Muscle of leg (tissue), 11 donors: ENCODE measurements around the gene ITGA5. TPM values are rescaled to one million over a fixed set of nuclear protein-coding genes. Genes with fewer than 3 reads are reported as not detected.

Experiments used
- DNase-seq: peaks from one replicate; pipeline ENCODE4 v3.0.0; 2013
- H3K27ac ChIP-seq: one replicate; pipeline ENCODE4 v1.5.1; 2013; ENCODE audit warnings: mild to moderate bottlenecking, low read length, control low read depth
- H3K27me3 ChIP-seq: one replicate; pipeline ENCODE4 v1.6.1; 2013; ENCODE audit warnings: low read length; ENCODE audit not compliant: control insufficient read depth, insufficient read depth
- H3K36me3 ChIP-seq: one replicate; pipeline ENCODE4 v1.6.1; 2013; ENCODE audit warnings: low read length; ENCODE audit not compliant: control insufficient read depth, insufficient read depth
- H3K4me1 ChIP-seq: one replicate; pipeline ENCODE4 v1.6.1; 2013; ENCODE audit warnings: low read length; ENCODE audit not compliant: control insufficient read depth, insufficient read depth
- H3K4me3 ChIP-seq: one replicate; pipeline ENCODE4 v1.5.1; 2013; ENCODE audit warnings: low read length, control low read depth
- H3K9me3 ChIP-seq: replicated peaks from 2 replicates; pipeline ENCODE4 v1.6.1; 2013; ENCODE audit warnings: low read depth, low read length; ENCODE audit not compliant: control insufficient read depth
- WGBS: methylation state at CpG from one replicate; pipeline ENCODE4 v1.1.5; 2013; ENCODE audit warnings: missing lambda C conversion rate; ENCODE audit not compliant: insufficient coverage; 5-methylcytosine and 5-hydroxymethylcytosine counted together
- polyA plus RNA-seq, 8 donors: library from polyadenylated mRNA; unstranded; fragments of 120-200 nt; gene quantifications; one replicate each; pipeline versions ENCODE4 v1.2.1 to v1.2.3, GENCODE V29; 2013; ENCODE audit warnings: inconsistent platforms in 1 of 8, low replicate concordance in 1 of 8; ENCODE audit not compliant: insufficient read length in 8 of 8, insufficient read depth in 1 of 8
- total RNA-seq: library from RNA; stranded (reverse); fragments of 120-200 nt; gene quantifications from one replicate; pipeline ENCODE4 v1.2.4, GENCODE V29; 2013

The ITGA5 gene
- total and polyA plus RNA-seq, 9 donors = 70.7 to 129 (median 106) TPM

GRCh38 chr12:54390176-54390667 is 28.8 kb downstream of the ITGA5 start:
- no CpG with 5 or more reads among the region's 7 CpGs for WGBS
- H3K9me3 ChIP-seq = no peaks in the 10 kb centered on the region
- H3K36me3 ChIP-seq = peaks cover 9% of the 10 kb centered on the region
- no peaks in the 10 kb centered on the region for H3K27me3 ChIP-seq
- H3K4me1 ChIP-seq = peaks cover 73% of the 10 kb centered on the region
- no peak for DNase-seq
- no peak overlapping the region for H3K27ac ChIP-seq
- H3K4me3 ChIP-seq = no peak overlapping the region

GRCh38 chr12:54389607-54390175 is 29.4 kb downstream of the ITGA5 start:
- Histone ChIP-seq H3K4me1 (peaks cover 78% of the 10 kb centered on the region), H3K9me3 (no peaks in the 10 kb centered on the region), H3K27ac (no peak overlapping the region), H3K27me3 (no peaks in the 10 kb centered on the region), H3K4me3 (no peak overlapping the region), H3K36me3 (peaks cover 3% of the 10 kb centered on the region)
- no peak for DNase-seq
- WGBS = 76% methylated on average over 5 of the region's 5 CpGs

- H3K4me3 ChIP-seq = no peak overlapping the region
- H3K27ac ChIP-seq = no peak overlapping the region
- no peaks in the 10 kb centered on the region for H3K27me3 ChIP-seq
- H3K36me3 ChIP-seq = peaks cover 3% of the 10 kb centered on the region
- no peaks in the 10 kb centered on the region for H3K9me3 ChIP-seq
- 70% methylated on average over 2 of the region's 3 CpGs for WGBS
- DNase-seq = no peak
- H3K4me1 ChIP-seq = peaks cover 80% of the 10 kb centered on the region
These were observed 29.9 kb downstream of the ITGA5 start for GRCh38 chr12:54389134-54389508.

GRCh38 chr12:54388237-54389133 is 30.6 kb downstream of the ITGA5 start:
- H3K4me1 ChIP-seq = peaks cover 74% of the 10 kb centered on the region

GRCh38 chr12:54387114-54387467 is 32.0 kb downstream of the ITGA5 start:
- WGBS = 75% methylated on average over 2 of the region's 3 CpGs
- H3K36me3 ChIP-seq = no peaks in the 10 kb centered on the region
- H3K27ac ChIP-seq = peak overlapping the region; percentile 1
- H3K4me3 ChIP-seq = no peak overlapping the region
- DNase-seq = no peak
- peaks cover 62% of the 10 kb centered on the region for H3K4me1 ChIP-seq
- H3K9me3 ChIP-seq = no peaks in the 10 kb centered on the region
- no peaks in the 10 kb centered on the region for H3K27me3 ChIP-seq

More at GRCh38 chr12:54388237-54389133, 30.6 kb downstream of the ITGA5 start:
- DNase-seq = no peak
- Histone ChIP-seq H3K27ac (no peak overlapping the region), H3K36me3 (peaks cover 3% of the 10 kb centered on the region), H3K4me3 (no peak overlapping the region), H3K9me3 (no peaks in the 10 kb centered on the region), H3K27me3 (no peaks in the 10 kb centered on the region)
- no CpG with 5 or more reads among the region's 4 CpGs for WGBS

- DNase-seq = no peak
- WGBS = 55% methylated on average over 2 of the region's 3 CpGs
- H3K4me1 ChIP-seq = peaks cover 58% of the 10 kb centered on the region
These were observed 32.5 kb downstream of the ITGA5 start for GRCh38 chr12:54386403-54387113.

GRCh38 chr12:54385251-54385914 is 33.7 kb downstream of the ITGA5 start:
- Histone ChIP-seq H3K4me3 (peak overlapping the region; percentile 3), H3K9me3 (no peaks in the 10 kb centered on the region), H3K36me3 (no peaks in the 10 kb centered on the region), H3K27ac (peak overlapping the region; percentile 65), H3K4me1 (peaks cover 49% of the 10 kb centered on the region), H3K27me3 (no peaks in the 10 kb centered on the region)
- 31% methylated on average over 9 of the region's 10 CpGs for WGBS
- no peak for DNase-seq

More at GRCh38 chr12:54386403-54387113, 32.5 kb downstream of the ITGA5 start:
- Histone ChIP-seq H3K4me3 (no peak overlapping the region), H3K9me3 (no peaks in the 10 kb centered on the region), H3K36me3 (no peaks in the 10 kb centered on the region), H3K27me3 (no peaks in the 10 kb centered on the region), H3K27ac (peak overlapping the region; percentile 29)

- no peaks in the 10 kb centered on the region for H3K36me3 ChIP-seq
- whole genome bisulfite sequencing = no CpG with 5 or more reads among the region's 1 CpG
- H3K4me3 ChIP-seq = peak within 1 kb of the TSS; percentile 6
- no peaks in the 10 kb centered on the region for H3K9me3 ChIP-seq
- peak; percentile 71 for DNase-seq
- peaks cover 49% of the 10 kb centered on the region for H3K4me1 ChIP-seq
- peak within 1 kb of the TSS; percentile 65 for H3K27ac ChIP-seq
- H3K27me3 ChIP-seq = no peaks in the 10 kb centered on the region
These were observed 34.5 kb downstream of the ITGA5 start, which contains the start of gene ZNF385A for GRCh38 chr12:54384591-54385041. TSS of gene ZNF385A (minus strand) at chr12:54384733. CDS start at chr12:54384514, 219 bp downstream.

- Histone ChIP-seq H3K36me3 (no peaks in the 10 kb centered on the region), H3K4me3 (no peak overlapping the region), H3K27me3 (no peaks in the 10 kb centered on the region), H3K9me3 (no peaks in the 10 kb centered on the region), H3K4me1 (peaks cover 49% of the 10 kb centered on the region), H3K27ac (peak overlapping the region; percentile 3)
- DNase-seq = no peak
- 79% methylated on average over 2 of the region's 3 CpGs for WGBS
These were observed 35.9 kb downstream of the ITGA5 start for GRCh38 chr12:54383041-54383609.
